Activated CD4-positive, alpha-beta T cell treated with anti-CD3 and anti-CD28 coated beads, Interleukin-2, amount 10 ng/mL, durations not matched to agents 7 days and 5 days (primary cell): ENCODE results near the gene P3H2. TPM values are rescaled to one million over a fixed set of nuclear protein-coding genes. Genes with fewer than 3 reads are reported as not detected.

ENCODE experiments used
- CTCF ChIA-PET: fragments of 350-600 bp; sonication (Branson Sonifier 250); formaldehyde crosslinking; loops from one replicate; lab custom pipeline; 2021; ENCODE audit warnings: antibody characterized with exemption; lab: Charles Lee
- POLR2A ChIA-PET: fragments of 350-600 bp; sonication (Branson Sonifier 250); formaldehyde crosslinking; loops from one replicate; lab custom pipeline; 2021; ENCODE audit warnings: antibody characterized with exemption; lab: Charles Lee
- DNase-seq: peaks from one replicate; pipeline ENCODE4 v3.0.0-alpha.2; 2020
- H3K27ac Mint-ChIP-seq: one replicate; pipeline ENCODE4 v1.8.0; 2021; ENCODE audit warnings: mild to moderate bottlenecking, moderate library complexity, mixed read lengths
- H3K27me3 Mint-ChIP-seq: one replicate; pipeline ENCODE4 v1.8.0; 2021; ENCODE audit warnings: mixed read lengths
- H3K36me3 Mint-ChIP-seq: one replicate; pipeline ENCODE4 v1.8.0; 2021; ENCODE audit warnings: low read depth, mixed read lengths
- H3K4me1 Mint-ChIP-seq: one replicate; pipeline ENCODE4 v1.8.0; 2021; ENCODE audit warnings: mixed read lengths
- H3K4me3 Mint-ChIP-seq: one replicate; pipeline ENCODE4 v1.8.0; 2021; ENCODE audit warnings: mild to moderate bottlenecking, moderate library complexity, mixed read lengths
- H3K9me3 Mint-ChIP-seq: one replicate; pipeline ENCODE4 v1.8.0; 2021; ENCODE audit warnings: mixed read lengths
- total RNA-seq, 2 experiments: library from RNA; stranded (reverse); gene quantifications; one replicate each; pipeline ENCODE4 v1.2.3, GENCODE V29; 2021

The P3H2 gene
- total RNA-seq, 2 experiments from 2014 or later = not detected

DNA sequence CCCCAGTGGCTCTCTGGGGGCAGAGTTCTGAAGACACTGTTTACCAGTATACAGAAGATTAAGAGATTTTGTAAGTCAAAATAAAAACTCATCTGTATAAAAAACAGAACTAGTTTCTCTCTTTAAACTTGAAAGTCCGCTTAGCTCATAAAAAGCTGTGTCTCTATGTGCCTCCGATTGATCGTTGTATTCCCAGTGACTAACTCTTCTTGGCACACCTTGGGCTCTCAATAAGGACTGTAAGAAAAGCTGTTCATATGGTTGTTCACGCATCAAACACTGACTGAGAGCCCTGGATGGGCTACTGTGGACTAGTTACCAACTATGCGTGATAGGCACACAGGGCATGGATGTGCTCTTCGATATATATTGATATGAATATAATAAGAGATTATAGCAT lies 107.9 kb downstream of the P3H2 start:
- Mint-ChIP-seq H3K36me3 (no peaks in the 10 kb centered on the region), H3K27ac (no peak overlapping the region), H3K9me3 (no peaks in the 10 kb centered on the region), H3K4me1 (no peaks in the 10 kb centered on the region), H3K4me3 (no peak overlapping the region), H3K27me3 (peaks cover 8% of the 10 kb centered on the region)
- POLR2A ChIA-PET = no interaction called here
- DNase-seq = no peak
- CTCF ChIA-PET = interaction anchor here (0.5 to 1.0 kb wide), 2 partner anchors 45 to 360 kb away, joined by 3 read pairs; no protein-coding TSS in a partner anchor

DNA sequence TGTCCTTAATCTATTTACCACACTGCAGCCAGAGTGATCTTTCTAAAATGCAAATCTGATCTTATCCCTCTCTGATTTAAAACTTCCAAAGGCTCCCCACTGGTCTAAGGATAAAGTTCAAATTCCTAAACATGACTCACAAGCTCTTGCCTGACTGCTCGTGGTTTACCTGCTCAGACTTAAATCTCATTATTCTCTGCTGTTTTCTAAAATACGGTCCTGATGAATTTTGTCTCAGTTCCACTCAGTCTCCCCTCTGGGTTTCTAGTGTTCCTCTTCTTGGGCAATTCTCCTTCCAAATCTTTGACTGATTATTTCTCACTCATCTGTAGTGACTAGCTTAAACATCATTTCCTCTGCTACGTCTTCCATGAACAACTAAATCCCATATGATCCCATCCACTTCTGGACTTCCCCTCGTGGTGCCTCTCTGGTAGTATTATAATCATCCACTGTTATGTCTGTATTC lies 108.3 kb downstream of the P3H2 start:
- Mint-ChIP-seq H3K27me3 (peaks cover 8% of the 10 kb centered on the region), H3K9me3 (no peaks in the 10 kb centered on the region), H3K27ac (no peak overlapping the region), H3K4me1 (no peaks in the 10 kb centered on the region), H3K36me3 (no peaks in the 10 kb centered on the region), H3K4me3 (no peak overlapping the region)
- CTCF ChIA-PET = interaction anchor here (0.5 to 1.0 kb wide), 2 partner anchors 46 to 360 kb away, joined by 3 read pairs; no protein-coding TSS in a partner anchor
- POLR2A ChIA-PET = no interaction called here
- no peak for DNase-seq

DNA sequence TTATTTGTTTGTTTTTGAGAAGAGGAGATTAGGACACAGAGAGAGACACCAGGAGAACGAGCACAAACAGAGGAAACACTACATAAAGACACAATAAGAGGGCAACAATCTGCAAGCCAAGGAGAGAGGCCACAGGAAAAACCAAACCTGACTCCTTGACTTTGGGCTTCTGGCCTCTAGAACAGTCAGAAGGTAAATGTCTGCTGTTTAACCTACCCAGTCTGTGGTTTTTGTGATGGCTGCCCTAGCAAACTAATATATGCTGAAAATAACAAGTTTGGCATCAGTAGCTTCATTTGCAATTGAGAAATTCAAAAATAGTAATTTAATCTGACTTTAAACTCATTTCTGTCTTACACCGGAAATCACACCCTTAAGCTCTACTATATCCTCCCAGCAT lies 110.2 kb downstream of the P3H2 start:
- Mint-ChIP-seq H3K4me1 (no peaks in the 10 kb centered on the region), H3K9me3 (no peaks in the 10 kb centered on the region), H3K27ac (no peak overlapping the region), H3K4me3 (no peak overlapping the region), H3K27me3 (peaks cover 5% of the 10 kb centered on the region), H3K36me3 (no peaks in the 10 kb centered on the region)
- POLR2A ChIA-PET = no interaction called here
- CTCF ChIA-PET = no interaction called here
- DNase-seq = no peak

DNA sequence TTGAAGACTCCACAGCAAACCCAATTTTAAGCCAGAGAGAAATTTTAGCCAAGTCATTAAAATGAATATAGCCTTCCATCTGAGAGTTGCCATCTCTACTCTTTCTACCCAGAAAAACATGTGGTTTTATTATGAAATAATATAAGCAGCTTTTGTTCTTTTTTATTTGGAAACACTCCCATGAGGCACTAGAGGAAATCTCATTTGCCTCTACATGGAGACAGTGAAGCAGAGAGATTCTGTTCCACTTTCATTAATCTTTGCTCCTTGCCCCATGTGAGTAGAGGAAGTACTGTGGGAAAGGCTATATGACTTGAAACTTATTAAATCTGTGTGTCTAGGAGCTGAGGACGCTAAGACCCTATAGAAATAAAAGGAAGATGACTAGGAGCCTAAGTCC lies 111.1 kb downstream of the P3H2 start:
- ChIA-PET POLR2A (no interaction called here), CTCF (no interaction called here)
- H3K36me3 Mint-ChIP-seq = no peaks in the 10 kb centered on the region
- DNase-seq = no peak
- peaks cover 4% of the 10 kb centered on the region for H3K27me3 Mint-ChIP-seq
- H3K9me3 Mint-ChIP-seq = no peaks in the 10 kb centered on the region
- no peak overlapping the region for H3K27ac Mint-ChIP-seq
- no peaks in the 10 kb centered on the region for H3K4me1 Mint-ChIP-seq
- H3K4me3 Mint-ChIP-seq = no peak overlapping the region

DNA sequence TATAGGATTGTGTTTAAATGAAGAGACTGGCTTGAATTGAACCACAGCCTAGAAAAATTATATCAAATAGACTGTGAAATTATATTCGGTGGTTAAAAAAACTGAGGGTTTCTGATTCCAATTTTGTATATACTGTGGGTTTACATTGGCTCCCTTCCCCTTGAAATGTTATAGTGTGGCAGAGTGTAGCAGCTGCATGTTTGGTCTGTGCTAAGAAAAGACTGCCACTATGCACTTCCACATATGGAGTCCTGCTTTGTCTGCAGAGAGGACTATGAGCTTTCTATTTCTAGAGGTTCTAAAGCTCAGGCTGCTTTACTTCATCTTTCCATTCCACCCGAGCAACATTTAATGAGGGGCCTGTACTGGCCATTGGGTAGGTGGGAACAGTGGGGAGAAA lies 112.3 kb downstream of the P3H2 start:
- peaks cover 3% of the 10 kb centered on the region for H3K27me3 Mint-ChIP-seq
- POLR2A ChIA-PET = no interaction called here
- no peaks in the 10 kb centered on the region for H3K36me3 Mint-ChIP-seq
- H3K27ac Mint-ChIP-seq = no peak overlapping the region
- CTCF ChIA-PET = interaction anchor here (0.6 kb wide), 1 partner anchor 67 kb away, joined by 3 read pairs; no protein-coding TSS in a partner anchor
- H3K4me3 Mint-ChIP-seq = no peak overlapping the region
- no peak for DNase-seq
- H3K9me3 Mint-ChIP-seq = no peaks in the 10 kb centered on the region
- H3K4me1 Mint-ChIP-seq = no peaks in the 10 kb centered on the region

DNA sequence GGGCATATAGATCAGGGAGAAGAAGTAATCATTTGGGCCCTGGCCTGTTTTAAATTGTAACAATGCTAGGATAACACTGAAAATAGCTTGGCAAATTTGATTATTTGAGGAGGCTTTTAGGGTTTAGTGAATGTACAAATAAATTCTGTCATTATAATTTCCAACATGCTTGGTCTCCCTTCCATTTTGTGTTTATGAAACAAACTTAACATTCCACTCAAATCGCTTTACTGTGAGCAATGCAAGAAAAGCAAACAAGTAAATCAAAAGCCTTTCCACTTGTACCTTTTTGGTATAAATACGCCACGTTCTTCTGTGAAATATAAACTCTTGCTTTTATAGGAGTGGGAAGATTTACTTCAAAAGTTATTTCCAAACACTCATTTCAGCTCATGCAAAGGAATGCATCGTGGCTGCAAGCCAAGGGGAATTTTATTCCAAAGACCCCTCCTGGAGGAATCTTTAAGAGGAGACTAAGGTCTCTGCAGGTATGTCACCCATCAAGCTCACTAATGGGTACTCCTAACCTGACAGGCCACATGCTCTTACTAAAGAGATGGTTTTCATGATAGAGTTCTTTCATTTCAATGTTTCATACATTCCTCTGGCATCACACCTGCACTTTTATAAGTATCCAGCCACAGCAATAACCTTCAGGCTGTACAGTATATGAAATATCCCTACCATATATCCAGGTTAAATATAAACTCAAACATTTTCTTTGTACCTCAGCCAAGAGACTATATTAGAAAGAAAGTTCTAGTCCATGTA lies 115.2 kb downstream of the P3H2 start:
- peaks cover 5% of the 10 kb centered on the region for H3K27me3 Mint-ChIP-seq
- no peaks in the 10 kb centered on the region for H3K9me3 Mint-ChIP-seq
- no peaks in the 10 kb centered on the region for H3K4me1 Mint-ChIP-seq
- no peak overlapping the region for H3K27ac Mint-ChIP-seq
- DNase-seq = no peak
- CTCF ChIA-PET = no interaction called here
- no peak overlapping the region for H3K4me3 Mint-ChIP-seq
- no peaks in the 10 kb centered on the region for H3K36me3 Mint-ChIP-seq
- POLR2A ChIA-PET = no interaction called here

DNA sequence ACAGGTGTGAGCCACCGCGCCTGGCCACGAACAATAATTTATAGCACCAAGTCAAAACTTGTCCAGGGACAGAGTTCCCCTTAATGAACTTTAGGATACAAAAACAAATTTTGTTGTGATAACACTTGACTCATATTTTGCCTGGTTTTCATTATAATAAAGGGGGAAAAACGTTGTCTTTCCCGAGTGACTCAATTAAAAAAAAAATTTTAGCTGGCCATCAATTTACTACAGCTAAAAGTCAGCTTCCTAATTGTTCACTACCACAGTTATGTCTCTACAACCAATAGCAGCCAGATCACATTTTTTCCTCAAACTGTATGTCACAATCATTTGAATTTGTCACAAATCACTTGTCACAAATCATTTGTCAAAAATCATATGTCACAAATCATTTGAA lies 116.0 kb downstream of the P3H2 start:
- no peak overlapping the region for H3K27ac Mint-ChIP-seq
- ChIA-PET POLR2A (no interaction called here), CTCF (no interaction called here)
- H3K4me1 Mint-ChIP-seq = no peaks in the 10 kb centered on the region
- H3K36me3 Mint-ChIP-seq = no peaks in the 10 kb centered on the region
- H3K4me3 Mint-ChIP-seq = no peak overlapping the region
- H3K9me3 Mint-ChIP-seq = no peaks in the 10 kb centered on the region
- H3K27me3 Mint-ChIP-seq = peaks cover 7% of the 10 kb centered on the region
- DNase-seq = no peak

DNA sequence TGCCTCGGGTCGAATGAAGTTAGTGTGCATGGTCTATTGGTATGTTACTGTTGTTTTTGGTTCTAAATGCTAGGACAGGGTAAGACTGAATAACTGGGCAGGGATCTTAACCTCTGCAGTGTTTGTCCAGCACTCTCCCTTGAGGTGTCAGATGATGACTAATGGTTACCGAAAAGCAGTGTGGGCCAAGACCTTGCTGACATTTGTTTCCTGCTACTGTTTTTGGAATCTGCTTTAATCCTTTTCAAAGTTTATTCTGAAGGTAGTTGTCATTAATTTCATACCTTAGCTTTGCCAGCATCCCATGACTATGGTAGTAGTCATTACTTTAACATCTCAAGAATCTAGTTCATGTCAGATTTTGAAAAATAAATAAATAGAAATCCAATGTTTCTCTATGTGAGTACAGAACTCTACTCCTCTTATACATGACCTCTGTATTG lies 117.0 kb downstream of the P3H2 start:
- Mint-ChIP-seq H3K4me1 (no peaks in the 10 kb centered on the region), H3K9me3 (no peaks in the 10 kb centered on the region), H3K4me3 (no peak overlapping the region), H3K27ac (no peak overlapping the region), H3K36me3 (no peaks in the 10 kb centered on the region), H3K27me3 (peaks cover 7% of the 10 kb centered on the region)
- no peak for DNase-seq
- CTCF ChIA-PET = no interaction called here
- POLR2A ChIA-PET = no interaction called here

DNA sequence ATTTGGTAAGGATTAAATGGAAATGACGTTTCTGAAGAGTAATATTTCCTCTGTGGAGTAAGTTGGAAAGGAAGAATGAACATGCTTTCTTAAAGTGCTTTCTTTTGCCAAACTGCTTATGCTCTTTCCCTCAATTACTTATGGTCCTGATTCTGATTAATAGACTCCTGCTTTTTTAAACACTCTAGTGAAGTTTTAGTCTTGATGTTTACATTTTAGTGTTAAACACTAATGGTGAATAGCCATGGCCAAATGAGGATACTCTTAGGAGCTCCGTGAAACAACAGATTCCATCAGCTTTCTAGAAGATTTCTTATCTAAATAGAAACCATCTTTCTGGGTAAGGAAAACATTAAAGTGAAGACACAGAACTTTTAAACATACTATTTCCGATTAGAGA lies 117.6 kb downstream of the P3H2 start:
- Mint-ChIP-seq H3K9me3 (no peaks in the 10 kb centered on the region), H3K4me3 (no peak overlapping the region), H3K27me3 (peaks cover 7% of the 10 kb centered on the region), H3K36me3 (no peaks in the 10 kb centered on the region), H3K4me1 (no peaks in the 10 kb centered on the region), H3K27ac (no peak overlapping the region)
- DNase-seq = no peak
- POLR2A ChIA-PET = no interaction called here
- CTCF ChIA-PET = no interaction called here

DNA sequence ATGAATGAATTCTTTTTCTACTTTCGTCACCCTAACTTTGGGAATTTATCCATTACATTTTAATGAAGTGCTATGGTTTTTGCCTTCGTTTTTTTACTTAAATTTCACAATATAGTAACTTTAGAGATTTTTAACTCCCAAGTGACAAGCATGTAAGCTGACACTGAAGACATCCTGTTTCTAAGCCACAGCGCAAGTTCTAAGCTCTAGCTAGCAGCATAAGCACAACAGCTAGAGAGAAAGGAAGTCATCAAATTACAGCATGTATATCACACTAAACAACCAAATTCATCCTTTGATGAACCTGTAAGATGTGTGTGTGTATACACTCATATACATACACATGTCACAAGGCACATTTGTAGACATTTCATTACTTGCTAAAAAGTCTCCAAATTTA lies 119.3 kb downstream of the P3H2 start:
- no peak overlapping the region for H3K27ac Mint-ChIP-seq
- H3K27me3 Mint-ChIP-seq = peaks cover 8% of the 10 kb centered on the region
- no peaks in the 10 kb centered on the region for H3K9me3 Mint-ChIP-seq
- no peaks in the 10 kb centered on the region for H3K4me1 Mint-ChIP-seq
- H3K4me3 Mint-ChIP-seq = no peak overlapping the region
- no peaks in the 10 kb centered on the region for H3K36me3 Mint-ChIP-seq
- ChIA-PET POLR2A (no interaction called here), CTCF (no interaction called here)
- no peak for DNase-seq

DNA sequence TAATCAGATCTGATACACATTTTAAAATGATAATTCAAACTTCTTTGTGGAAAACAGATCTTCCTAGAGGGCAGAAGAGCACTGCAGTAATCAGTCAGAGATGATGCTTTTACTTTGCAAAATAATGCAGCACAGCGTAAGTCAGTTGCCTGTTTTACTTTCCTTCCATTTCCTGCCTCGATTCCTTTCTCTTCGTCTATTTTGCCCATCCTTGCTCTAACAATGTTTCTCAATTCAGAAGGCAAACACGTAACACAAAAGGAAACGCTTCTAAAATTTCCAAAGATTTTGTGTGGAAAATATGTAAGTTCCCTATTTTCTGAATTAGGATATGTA lies 119.9 kb downstream of the P3H2 start:
- no peak for DNase-seq
- H3K9me3 Mint-ChIP-seq = no peaks in the 10 kb centered on the region
- POLR2A ChIA-PET = no interaction called here
- peaks cover 8% of the 10 kb centered on the region for H3K27me3 Mint-ChIP-seq
- H3K36me3 Mint-ChIP-seq = no peaks in the 10 kb centered on the region
- CTCF ChIA-PET = no interaction called here
- H3K4me1 Mint-ChIP-seq = no peaks in the 10 kb centered on the region
- H3K4me3 Mint-ChIP-seq = no peak overlapping the region
- H3K27ac Mint-ChIP-seq = no peak overlapping the region

DNA sequence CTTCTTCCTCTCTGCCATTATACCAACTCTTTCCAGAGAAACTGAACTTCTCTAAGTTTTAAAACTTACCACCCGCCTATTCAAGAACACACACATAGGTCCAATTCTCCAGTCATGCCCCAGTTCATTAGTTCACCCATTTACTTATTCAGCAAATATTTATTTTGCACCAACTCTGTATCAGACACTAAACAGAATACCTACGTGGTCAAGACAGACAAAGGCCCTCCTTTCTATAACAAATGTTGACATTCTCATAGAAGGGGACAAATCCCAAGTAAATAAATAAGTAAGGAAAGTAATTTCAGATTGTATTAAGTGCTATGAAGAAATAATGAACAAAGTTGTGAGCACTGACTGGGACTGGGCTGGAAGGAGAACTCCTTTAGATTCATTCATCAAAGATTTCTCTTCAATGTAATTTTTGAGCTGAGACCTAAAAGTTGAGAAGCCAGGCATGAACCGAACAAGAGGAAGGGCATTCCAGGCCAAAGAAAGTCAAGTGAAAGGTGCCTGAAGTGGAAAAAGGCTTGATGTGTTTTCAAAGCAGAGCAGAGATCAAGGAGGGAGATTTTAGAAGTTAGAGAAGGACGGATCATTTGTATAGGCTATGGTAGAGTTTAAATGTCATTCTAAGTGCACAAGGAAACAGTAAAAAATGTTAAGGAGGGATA lies 120.4 kb downstream of the P3H2 start:
- no peak overlapping the region for H3K27ac Mint-ChIP-seq
- H3K4me3 Mint-ChIP-seq = no peak overlapping the region
- peaks cover 8% of the 10 kb centered on the region for H3K27me3 Mint-ChIP-seq
- no peak for DNase-seq
- POLR2A ChIA-PET = no interaction called here
- no peaks in the 10 kb centered on the region for H3K36me3 Mint-ChIP-seq
- no peaks in the 10 kb centered on the region for H3K9me3 Mint-ChIP-seq
- CTCF ChIA-PET = interaction anchor here (0.6 kb wide), 1 partner anchor 1867 kb away, joined by 3 read pairs; no protein-coding TSS in a partner anchor
- no peaks in the 10 kb centered on the region for H3K4me1 Mint-ChIP-seq

DNA sequence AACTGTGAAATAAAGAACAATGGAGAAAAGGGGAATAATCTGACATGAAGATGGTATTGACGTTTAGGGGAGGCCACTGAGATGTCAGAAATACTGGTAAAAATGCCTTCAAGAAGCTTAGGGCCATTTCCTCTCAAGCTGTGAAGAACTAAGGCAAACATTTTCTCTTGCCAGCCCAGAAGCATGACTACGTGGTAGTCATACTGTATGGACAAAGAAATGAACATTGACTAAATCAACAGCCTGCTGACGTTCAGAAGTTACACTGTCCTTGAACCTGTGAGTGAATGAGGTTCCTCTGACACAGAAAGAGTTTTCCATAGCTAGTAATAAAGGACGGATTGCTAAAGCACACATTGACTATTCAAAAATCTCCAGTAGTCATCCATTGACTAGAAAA lies 121.0 kb downstream of the P3H2 start:
- ChIA-PET CTCF (interaction anchor here (0.6 kb wide), 1 partner anchor 1866 kb away, joined by 3 read pairs; no protein-coding TSS in a partner anchor), POLR2A (no interaction called here)
- Mint-ChIP-seq H3K27ac (no peak overlapping the region), H3K9me3 (no peaks in the 10 kb centered on the region), H3K4me3 (no peak overlapping the region), H3K27me3 (peaks cover 8% of the 10 kb centered on the region), H3K4me1 (no peaks in the 10 kb centered on the region), H3K36me3 (no peaks in the 10 kb centered on the region)
- DNase-seq = no peak
